Small intestine (tissue), 7 donors: Measurements from ENCODE around the gene NR2E1. TPM values are rescaled to one million over a fixed set of nuclear protein-coding genes. Genes with fewer than 3 reads are reported as not detected.

Source experiments
- DNase-seq, 2 donors: peaks; one replicate each; pipeline versions ENCODE4 v3.0.0 to v3.0.0-alpha.2; 2013
- FAIRE-seq: peaks from 2 replicates; lab custom pipeline; 2012; peaks lifted over from hg19 to GRCh38; lab: Jason Lieb, UNC
- H3K27ac ChIP-seq, 3 donors: one replicate each; pipeline ENCODE4 v1.5.1; 2013; ENCODE audit warnings: low read length in 2 of 3, mild to moderate bottlenecking in 2 of 3, control low read depth in 1 of 3, inconsistent platforms in 1 of 3, low read depth in 1 of 3, moderate library complexity in 1 of 3
- H3K27me3 ChIP-seq, 3 donors: one replicate each; pipeline ENCODE4 v1.6.1; 2013; ENCODE audit warnings: low read length in 3 of 3, inconsistent platforms in 1 of 3; ENCODE audit not compliant: control insufficient read depth in 3 of 3, insufficient read depth in 3 of 3
- H3K36me3 ChIP-seq, 3 donors: one replicate each; pipeline ENCODE4 v1.6.1; 2013; ENCODE audit warnings: low read length in 3 of 3, inconsistent platforms in 1 of 3, low read depth in 1 of 3, mild to moderate bottlenecking in 1 of 3, moderate library complexity in 1 of 3; ENCODE audit not compliant: control insufficient read depth in 3 of 3, insufficient read depth in 2 of 3
- H3K4me1 ChIP-seq, 3 donors: one replicate each; pipeline ENCODE4 v1.6.1; 2013; ENCODE audit warnings: low read length in 2 of 3, inconsistent platforms in 1 of 3, low read depth in 1 of 3, mild to moderate bottlenecking in 1 of 3, moderate library complexity in 1 of 3; ENCODE audit not compliant: control insufficient read depth in 3 of 3, insufficient read depth in 2 of 3
- H3K4me3 ChIP-seq, 3 donors: one replicate each; pipeline ENCODE4 v1.5.1; 2013; ENCODE audit warnings: low read length in 3 of 3, control low read depth in 1 of 3, inconsistent platforms in 1 of 3, low read depth in 1 of 3, mild to moderate bottlenecking in 1 of 3, moderate library complexity in 1 of 3
- H3K9me3 ChIP-seq, 2 donors: one replicate each; pipeline ENCODE4 v1.6.1; 2013; ENCODE audit warnings: low read depth in 1 of 2, low read length in 1 of 2; ENCODE audit not compliant: control insufficient read depth in 2 of 2, insufficient read depth in 1 of 2
- WGBS, 3 donors: extraction: QIAGEN DNeasy Blood & Tissue Kit; methylation state at CpG; one replicate each; pipeline ENCODE4 v1.1.7; 2013; 5-methylcytosine and 5-hydroxymethylcytosine counted together
- polyA plus RNA-seq, 4 donors: library from polyadenylated mRNA; stranded (reverse) in 3 of 4; unstranded in 1 of 4; fragments of 200-250 nt in 3 of 4; fragments of 120-200 nt in 1 of 4; gene quantifications; one replicate each; pipeline versions ENCODE4 v1.2.1 to v1.2.3, GENCODE V29; 2013
- donor health status: healthy with polysubstance abuse.
- donor health status: control.
- donor health status: control.
- donor health status: Bipolar disorder and iron deficiency.
- donor health status: healthy.

The NR2E1 gene
- polyA plus RNA-seq, 4 donors, result 0.04 TPM; not detected in 3

GRCh38 chr6:108180266-108180665 lies 14.4 kb downstream of the NR2E1 start:
- Histone ChIP-seq H3K36me3 (no peaks in the 10 kb centered on the region), H3K9me3 (no peaks in the 10 kb centered on the region), H3K4me1 (peaks cover 0 to 11% (median 0%) of the 10 kb centered on the region in 3 donors), H3K27me3 (peaks cover 6 to 47% (median 32%) of the 10 kb centered on the region in 3 donors), H3K27ac (no peak overlapping the region), H3K4me3 (no peak overlapping the region)
- no peak for DNase-seq
- no peak for FAIRE-seq
- 32 to 55% (median 46%) methylated on average over 1 of the region's 1 CpG for WGBS, 3 donors

GRCh38 chr6:108180776-108181175 lies 15.0 kb downstream of the NR2E1 start:
- H3K27me3 ChIP-seq, result peaks cover 3 to 42% (median 28%) of the 10 kb centered on the region in 3 donors

GRCh38 chr6:108186226-108186625 lies 20.4 kb downstream of the NR2E1 start:
- Histone ChIP-seq H3K27ac (no peak overlapping the region), H3K36me3 (no peaks in the 10 kb centered on the region), H3K4me3 (no peak overlapping the region), H3K9me3 (no peaks in the 10 kb centered on the region), H3K4me1 (no peaks in the 10 kb centered on the region), H3K27me3 (peaks cover 0 to 10% (median 6%) of the 10 kb centered on the region in 3 donors)
- peak; percentile 70 to 76 for DNase-seq
- WGBS, 3 donors, result 11 to 58% (median 26%) methylated on average over 2 of the region's 2 CpGs
- no peak for FAIRE-seq

More at GRCh38 chr6:108180776-108181175, 15.0 kb downstream of the NR2E1 start:
- Histone ChIP-seq H3K4me3 (no peak overlapping the region), H3K36me3 (no peaks in the 10 kb centered on the region), H3K9me3 (no peaks in the 10 kb centered on the region), H3K27ac (no peak overlapping the region), H3K4me1 (peaks cover 0 to 6% (median 0%) of the 10 kb centered on the region in 3 donors)
- 63 to 74% (median 73%) methylated on average over 6 of the region's 6 CpGs for WGBS, 3 donors
- DNase-seq, result no peak
- no peak for FAIRE-seq

DNA sequence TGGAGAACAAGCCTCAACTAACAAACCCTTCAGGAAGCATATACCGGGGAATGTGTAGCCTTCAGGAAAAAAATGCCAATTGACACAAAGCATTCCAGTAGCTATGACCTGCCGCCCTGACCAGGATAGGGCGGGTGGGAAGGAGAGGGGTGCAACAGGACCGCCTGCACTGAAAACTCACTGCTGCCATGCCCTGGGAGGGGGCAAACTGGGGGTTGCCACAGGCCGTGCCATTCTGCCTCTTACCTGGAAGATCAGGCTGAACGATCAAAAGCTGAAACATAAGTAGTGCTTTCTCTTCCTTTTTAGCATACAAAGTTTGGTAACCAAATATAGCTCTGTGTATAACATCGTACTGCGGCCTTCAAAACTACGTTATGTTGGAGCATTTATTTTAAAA lies 21.7 kb downstream of the NR2E1 start:
- no peaks in the 10 kb centered on the region for H3K4me1 ChIP-seq
- no peaks in the 10 kb centered on the region for H3K36me3 ChIP-seq
- H3K27ac ChIP-seq, result no peak overlapping the region
- H3K9me3 ChIP-seq, result no peaks in the 10 kb centered on the region
- H3K27me3 ChIP-seq, result peaks cover 0 to 6% (median 4%) of the 10 kb centered on the region in 3 donors
- no peak overlapping the region for H3K4me3 ChIP-seq
- 87 to 95% (median 89%) methylated on average over 9 of the region's 9 CpGs for WGBS, 3 donors
- FAIRE-seq (no peak), DNase-seq (no peak)

DNA sequence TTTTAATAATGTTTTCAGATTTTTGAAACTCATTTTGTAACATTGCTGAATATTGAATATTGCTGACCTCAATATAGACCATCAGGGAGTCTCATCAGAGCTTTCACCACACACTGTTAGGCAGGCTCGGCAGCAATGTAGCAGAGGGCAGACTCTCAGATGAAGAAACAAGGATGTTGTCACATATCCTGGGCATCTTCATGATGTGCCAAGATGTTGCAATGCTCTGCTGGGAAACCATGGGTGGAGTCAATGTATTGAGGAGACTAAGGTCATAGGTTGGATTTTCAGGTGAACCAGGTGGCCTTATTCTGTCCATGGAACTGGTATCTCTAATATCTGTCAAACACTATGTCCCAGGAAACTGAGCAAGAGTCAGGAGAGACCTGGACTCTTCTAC lies 27.3 kb downstream of the NR2E1 start:
- DNase-seq (no peak), FAIRE-seq (no peak)
- WGBS, 3 donors, result 92 to 96% (median 94%) methylated on average over 1 of the region's 1 CpG
- Histone ChIP-seq H3K4me3 (no peak overlapping the region), H3K27me3 (peaks cover 0 to 6% (median 0%) of the 10 kb centered on the region in 3 donors), H3K27ac (no peak overlapping the region), H3K9me3 (no peaks in the 10 kb centered on the region), H3K4me1 (no peaks in the 10 kb centered on the region), H3K36me3 (no peaks in the 10 kb centered on the region)

DNA sequence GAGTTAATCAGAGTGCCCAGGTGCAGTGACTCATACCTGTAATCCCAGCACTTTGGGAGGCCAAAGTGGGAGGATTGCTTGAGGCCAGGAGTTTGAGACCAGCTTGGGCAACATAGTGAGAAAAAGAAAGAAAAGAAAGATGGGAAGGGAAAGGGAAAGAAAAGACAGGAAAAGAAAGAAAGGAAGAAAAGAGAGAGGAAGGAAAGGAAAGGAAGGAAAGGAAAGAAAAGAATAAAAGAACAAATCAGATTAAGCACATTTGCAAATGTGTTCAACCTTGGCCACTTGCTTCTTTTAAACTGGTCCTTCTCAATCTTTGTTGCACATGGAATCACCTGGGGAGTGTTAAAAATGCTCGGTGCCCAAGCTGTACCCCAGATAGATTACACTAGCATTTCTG lies 28.0 kb downstream of the NR2E1 start:
- Histone ChIP-seq H3K36me3 (no peaks in the 10 kb centered on the region), H3K4me3 (no peak overlapping the region), H3K27ac (no peak overlapping the region), H3K27me3 (peaks cover 0 to 4% (median 0%) of the 10 kb centered on the region in 3 donors), H3K9me3 (no peaks in the 10 kb centered on the region), H3K4me1 (no peaks in the 10 kb centered on the region)
- no peak for FAIRE-seq
- DNase-seq, result no peak
- 82 to 91% (median 85%) methylated on average over 1 of the region's 1 CpG for WGBS, 3 donors

GRCh38 chr6:108194503-108194902 lies 28.7 kb downstream of the NR2E1 start:
- no peaks in the 10 kb centered on the region for H3K9me3 ChIP-seq
- no peak overlapping the region for H3K27ac ChIP-seq
- DNase-seq (no peak), FAIRE-seq (no peak)
- no peak overlapping the region for H3K4me3 ChIP-seq
- 87 to 97% (median 95%) methylated on average over 8 of the region's 8 CpGs for WGBS, 3 donors
- H3K36me3 ChIP-seq, result no peaks in the 10 kb centered on the region
- peaks cover 0 to 3% (median 0%) of the 10 kb centered on the region in 3 donors for H3K27me3 ChIP-seq
- no peaks in the 10 kb centered on the region for H3K4me1 ChIP-seq

DNA sequence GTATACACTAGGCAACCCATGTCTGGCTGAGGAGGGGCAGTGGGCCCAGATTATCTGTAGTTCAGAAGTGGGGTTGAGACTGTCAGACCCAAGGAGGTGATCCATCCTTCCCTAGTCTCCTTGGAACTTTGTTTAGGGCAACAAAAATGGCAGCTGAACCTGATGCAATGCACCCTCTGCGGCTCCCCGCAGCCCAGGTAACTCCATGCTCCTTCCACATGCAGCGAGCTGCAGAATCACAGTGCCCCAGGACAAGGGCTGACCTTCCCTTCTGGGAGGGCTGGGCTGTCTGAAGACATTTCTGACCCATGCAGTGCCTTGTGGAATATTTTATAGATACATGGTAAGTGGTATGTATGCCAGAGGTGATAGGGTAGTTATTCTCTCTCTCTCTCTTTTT lies 29.4 kb downstream of the NR2E1 start:
- 86 to 98% (median 93%) methylated on average over 3 of the region's 3 CpGs for WGBS, 3 donors

More for the DNA sequence above, 29.4 kb downstream of the NR2E1 start:
- H3K27me3 ChIP-seq, result no peaks in the 10 kb centered on the region
- H3K9me3 ChIP-seq, result no peaks in the 10 kb centered on the region
- no peaks in the 10 kb centered on the region for H3K4me1 ChIP-seq
- FAIRE-seq, result no peak
- no peaks in the 10 kb centered on the region for H3K36me3 ChIP-seq
- no peak overlapping the region for H3K27ac ChIP-seq
- no peak overlapping the region for H3K4me3 ChIP-seq
- DNase-seq, result no peak
